Liver (tissue), 3 donors: ENCODE data around the gene PEX6.

Experiments
- CTCF ChIP-seq: fragments of 150-350 bp; IDR thresholded peaks from 2 replicates; pipeline ENCODE4 v1.5.1; 2017; ENCODE audit warnings: improper control_type of control experiment, low read depth, low read length; ENCODE audit not compliant: missing input control
- GABPA ChIP-seq, 2 donors: IDR thresholded peaks in 1 of 2; conservative IDR thresholded peaks in 1 of 2; 2 replicates each; pipeline ENCODE4 v1.6.1; 2016; ENCODE audit warnings: antibody characterized with exemption in 2 of 2, mild to moderate bottlenecking in 1 of 2, moderate library complexity in 1 of 2
- MAX ChIP-seq: IDR thresholded peaks from 2 replicates; pipeline ENCODE4 v1.6.1; 2016; ENCODE audit warnings: antibody characterized with exemption
- NR2F2 ChIP-seq: IDR thresholded peaks from 2 replicates; pipeline ENCODE4 v1.6.1; 2016; ENCODE audit warnings: antibody characterized with exemption
- REST ChIP-seq: IDR thresholded peaks from 2 replicates; pipeline ENCODE4 v1.6.1; 2016; ENCODE audit warnings: antibody characterized with exemption, mild to moderate bottlenecking
- RXRA ChIP-seq, 2 donors: IDR thresholded peaks; 2 replicates each; pipeline ENCODE4 v1.6.1; 2017 to 2018; ENCODE audit warnings: antibody characterized with exemption in 2 of 2, mild to moderate bottlenecking in 1 of 2
- SP1 ChIP-seq: IDR thresholded peaks from 2 replicates; pipeline ENCODE4 v1.6.1; 2018; ENCODE audit warnings: antibody characterized with exemption, mild to moderate bottlenecking
- TAF1 ChIP-seq: conservative IDR thresholded peaks from 2 replicates; pipeline ENCODE4 v1.6.1; 2016; ENCODE audit warnings: antibody characterized with exemption, mild to moderate bottlenecking
- ZBTB33 ChIP-seq: IDR thresholded peaks from 2 replicates; pipeline ENCODE4 v1.6.1; 2016; ENCODE audit warnings: antibody characterized with exemption
- donor health status: healthy.
- donor health status: healthy.

- TF ChIP-seq TAF1: no peak
- TF ChIP-seq CTCF: no peak
- no peak for TF ChIP-seq REST
- TF ChIP-seq MAX: no peak
- no peak for TF ChIP-seq RXRA (IDR thresholded peaks at IDR 0.05)
- TF ChIP-seq GABPA (IDR thresholded peaks at IDR 0.05 in 1 of 2, conservative IDR thresholded peaks at IDR 0.05 in 1 of 2): no peak
- no peak for TF ChIP-seq SP1
- no peak for TF ChIP-seq NR2F2
- no peak for TF ChIP-seq ZBTB33
These were observed 10.8 kb downstream of the PEX6 start for GRCh38 chr6:42968126-42968701.
